ENCODE data around the gene PTCHD1. TPM values are rescaled to one million over a fixed set of nuclear protein-coding genes. Genes with fewer than 3 reads are reported as not detected.

PTCHD1 gene
- total and polyA plus RNA-seq, 2 donors from 2014 or later = 0.63 TPM; not detected in 1

GRCh38 chrX:23338334-23338733 is 3.7 kb downstream of the PTCHD1 start:
- no peak overlapping the region for H3K4me3 ChIP-seq (ENCODE audit: low read length in 3 of 3)
- no peak overlapping the region for H3K27ac ChIP-seq (ENCODE audit: low read depth in 2 of 2, low read length in 2 of 2)
- no peaks in the 10 kb centered on the region for H3K36me3 ChIP-seq (ENCODE audit: control insufficient read depth in 2 of 3, insufficient read depth in 3 of 3, low read length in 3 of 3)
- no peak overlapping the region for H3K9ac ChIP-seq (ENCODE audit: low read length in 3 of 3)
- TF ChIP-seq, protein P1, sequence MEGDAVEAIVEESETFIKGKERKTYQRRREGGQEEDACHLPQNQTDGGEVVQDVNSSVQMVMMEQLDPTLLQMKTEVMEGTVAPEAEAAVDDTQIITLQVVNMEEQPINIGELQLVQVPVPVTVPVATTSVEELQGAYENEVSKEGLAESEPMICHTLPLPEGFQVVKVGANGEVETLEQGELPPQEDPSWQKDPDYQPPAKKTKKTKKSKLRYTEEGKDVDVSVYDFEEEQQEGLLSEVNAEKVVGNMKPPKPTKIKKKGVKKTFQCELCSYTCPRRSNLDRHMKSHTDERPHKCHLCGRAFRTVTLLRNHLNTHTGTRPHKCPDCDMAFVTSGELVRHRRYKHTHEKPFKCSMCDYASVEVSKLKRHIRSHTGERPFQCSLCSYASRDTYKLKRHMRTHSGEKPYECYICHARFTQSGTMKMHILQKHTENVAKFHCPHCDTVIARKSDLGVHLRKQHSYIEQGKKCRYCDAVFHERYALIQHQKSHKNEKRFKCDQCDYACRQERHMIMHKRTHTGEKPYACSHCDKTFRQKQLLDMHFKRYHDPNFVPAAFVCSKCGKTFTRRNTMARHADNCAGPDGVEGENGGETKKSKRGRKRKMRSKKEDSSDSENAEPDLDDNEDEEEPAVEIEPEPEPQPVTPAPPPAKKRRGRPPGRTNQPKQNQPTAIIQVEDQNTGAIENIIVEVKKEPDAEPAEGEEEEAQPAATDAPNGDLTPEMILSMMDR (IDR thresholded peaks at IDR 0.05; ENCODE audit: borderline replicate concordance, extremely low read depth, insufficient read depth) = no peak
- no peaks in the 10 kb centered on the region for H3K4me1 ChIP-seq (ENCODE audit: control insufficient read depth in 2 of 3, insufficient read depth in 2 of 3, low read depth in 1 of 3, low read length in 3 of 3)
- no peaks in the 10 kb centered on the region for H3K9me3 ChIP-seq (ENCODE audit: control insufficient read depth in 2 of 3, insufficient read depth in 1 of 3, low read length in 3 of 3)
- peaks cover 15% of the 10 kb centered on the region for H3K27me3 ChIP-seq (ENCODE audit: control insufficient read depth, insufficient read depth, low read length)
- DNase-seq (no peak), FAIRE-seq (no peak)
- intact Hi-C loops (cut with DNase I) = no loop called here

DNA sequence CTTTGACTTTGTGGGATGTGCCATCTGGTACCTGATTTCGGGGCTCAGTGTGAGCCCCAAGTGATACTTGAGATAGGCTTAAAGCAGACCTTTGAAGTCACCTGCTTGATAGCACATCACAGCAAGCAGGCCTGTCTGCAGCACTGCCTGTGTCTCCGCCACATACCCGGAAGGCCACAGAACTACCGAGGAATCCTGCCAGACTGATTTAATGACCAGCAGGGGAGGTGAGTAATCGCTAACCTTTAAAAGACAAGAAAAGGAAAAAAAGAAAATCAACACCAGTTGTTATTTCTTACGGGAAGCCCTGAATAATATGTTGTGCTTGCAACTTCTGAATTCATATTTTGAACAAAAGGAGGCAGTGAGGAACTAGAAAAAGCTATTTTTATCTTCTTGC is 6.8 kb downstream of the PTCHD1 start:
- Histone ChIP-seq H3K27me3 (ENCODE audit: control insufficient read depth, insufficient read depth, low read length) (peaks cover 9% of the 10 kb centered on the region), H3K9me3 (ENCODE audit: control insufficient read depth in 2 of 3, insufficient read depth in 1 of 3, low read length in 3 of 3) (no peaks in the 10 kb centered on the region), H3K36me3 (ENCODE audit: control insufficient read depth in 2 of 3, insufficient read depth in 3 of 3, low read length in 3 of 3) (no peaks in the 10 kb centered on the region), H3K27ac (ENCODE audit: low read depth in 2 of 2, low read length in 2 of 2) (no peak overlapping the region), H3K4me1 (ENCODE audit: control insufficient read depth in 2 of 3, insufficient read depth in 2 of 3, low read depth in 1 of 3, low read length in 3 of 3) (no peaks in the 10 kb centered on the region), H3K9ac (ENCODE audit: low read length in 3 of 3) (no peak overlapping the region), H3K4me3 (ENCODE audit: low read length in 3 of 3) (no peak overlapping the region)
- TF ChIP-seq, protein P1 (IDR thresholded peaks at IDR 0.05; ENCODE audit: borderline replicate concordance, extremely low read depth, insufficient read depth) = no peak
- DNase-seq (peak in 2 of 5 donors; percentile 26 to 35), FAIRE-seq (no peak)
- intact Hi-C loops (cut with DNase I) = no loop called here

DNA sequence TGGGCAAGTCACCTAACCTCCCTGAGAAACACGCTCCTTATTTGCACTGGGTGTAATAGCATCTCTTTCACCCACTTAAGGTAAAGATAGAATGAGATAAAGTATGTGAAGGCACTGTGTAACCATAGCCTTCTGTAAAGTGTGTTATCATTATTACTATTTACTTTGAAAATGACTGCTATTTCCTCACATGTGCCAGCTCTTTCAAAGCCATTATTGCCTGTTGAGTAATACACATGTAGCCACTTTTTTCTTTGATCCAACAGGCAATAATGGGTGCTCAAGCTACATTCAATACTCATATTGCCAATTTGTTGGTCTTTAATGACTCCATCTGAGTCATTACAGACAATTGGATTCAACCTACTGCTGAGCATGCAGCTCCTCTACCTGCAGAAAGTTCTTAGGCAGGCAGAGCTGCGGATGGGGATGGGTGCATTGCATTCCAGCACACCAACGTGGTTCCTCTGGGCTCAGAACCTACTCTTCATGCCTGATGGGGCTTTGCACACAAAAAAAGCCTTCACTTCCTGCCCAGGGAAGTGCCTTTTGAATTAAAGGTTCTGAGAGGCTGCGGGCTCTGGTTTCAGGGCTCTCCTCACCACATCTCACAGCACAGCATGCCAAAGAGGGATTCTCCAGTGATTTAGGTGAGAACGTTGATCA is 9.7 kb downstream of the PTCHD1 start:
- no peaks in the 10 kb centered on the region for H3K9me3 ChIP-seq (ENCODE audit: control insufficient read depth in 2 of 3, insufficient read depth in 1 of 3, low read length in 3 of 3)
- H3K9ac ChIP-seq (ENCODE audit: low read length in 3 of 3) = no peak overlapping the region
- no peak overlapping the region for H3K27ac ChIP-seq (ENCODE audit: low read depth in 2 of 2, low read length in 2 of 2)
- DNase-seq (no peak), FAIRE-seq (no peak)
- no peaks in the 10 kb centered on the region for H3K27me3 ChIP-seq (ENCODE audit: control insufficient read depth, insufficient read depth, low read length)
- no peaks in the 10 kb centered on the region for H3K36me3 ChIP-seq (ENCODE audit: control insufficient read depth in 2 of 3, insufficient read depth in 3 of 3, low read length in 3 of 3)
- H3K4me1 ChIP-seq (ENCODE audit: control insufficient read depth in 2 of 3, insufficient read depth in 2 of 3, low read depth in 1 of 3, low read length in 3 of 3) = no peaks in the 10 kb centered on the region
- intact Hi-C loops (cut with DNase I) = no loop called here
- H3K4me3 ChIP-seq (ENCODE audit: low read length in 3 of 3) = no peak overlapping the region
- TF ChIP-seq, protein P1 (IDR thresholded peaks at IDR 0.05; ENCODE audit: borderline replicate concordance, extremely low read depth, insufficient read depth) = no peak

- Histone ChIP-seq H3K27ac (ENCODE audit: low read depth in 2 of 2, low read length in 2 of 2) (no peak overlapping the region), H3K4me3 (ENCODE audit: low read length in 3 of 3) (no peak overlapping the region), H3K9me3 (ENCODE audit: control insufficient read depth in 2 of 3, insufficient read depth in 1 of 3, low read length in 3 of 3) (no peaks in the 10 kb centered on the region), H3K36me3 (ENCODE audit: control insufficient read depth in 2 of 3, insufficient read depth in 3 of 3, low read length in 3 of 3) (no peaks in the 10 kb centered on the region), H3K4me1 (ENCODE audit: control insufficient read depth in 2 of 3, insufficient read depth in 2 of 3, low read depth in 1 of 3, low read length in 3 of 3) (no peaks in the 10 kb centered on the region), H3K27me3 (ENCODE audit: control insufficient read depth, insufficient read depth, low read length) (no peaks in the 10 kb centered on the region), H3K9ac (ENCODE audit: low read length in 3 of 3) (no peak overlapping the region)
- DNase-seq (no peak), FAIRE-seq (no peak)
- TF ChIP-seq, protein P1 (IDR thresholded peaks at IDR 0.05; ENCODE audit: borderline replicate concordance, extremely low read depth, insufficient read depth) = no peak
- intact Hi-C loops (cut with DNase I) = no loop called here
Observed at GRCh38 chrX:23344904-23345271, 10.2 kb downstream of the PTCHD1 start.

Measured in kidney (tissue), 14 donors.